Hepatocyte (in vitro differentiated cells): ENCODE measurements around the gene SGCG. TPM values are rescaled to one million over a fixed set of nuclear protein-coding genes. Genes with fewer than 3 reads are reported as not detected.
"Not testable (repeated sequence)": the region's sequence is repeated elsewhere in the genome, so short reads cannot be mapped to it uniquely, and the experiment has no call there.

Experiments
- DNase-seq: peaks from one replicate; pipeline ENCODE4 v3.0.0-alpha.2; 2016; ENCODE audit warnings: low spot score
- H2AFZ ChIP-seq: fragments of 200-600 bp; sonication (generic); 2 replicates; pipeline ENCODE4 v1.6.0; 2016; ENCODE audit warnings: antibody characterized with exemption, mild to moderate bottlenecking
- H3K27ac ChIP-seq: fragments of 200-600 bp; sonication (generic); 2 replicates; pipeline ENCODE4 v1.5.1; 2016; ENCODE audit warnings: mild to moderate bottlenecking
- H3K27me3 ChIP-seq: fragments of 200-600 bp; sonication (generic); 2 replicates; pipeline ENCODE4 v1.6.1; 2016
- H3K36me3 ChIP-seq: fragments of 200-600 bp; sonication (generic); replicated peaks from 2 replicates; pipeline ENCODE4 v1.5.1; 2016; ENCODE audit warnings: low read depth; ENCODE audit not compliant: insufficient read depth
- H3K4me1 ChIP-seq: fragments of 200-600 bp; sonication (generic); 2 replicates; pipeline ENCODE4 v1.5.1; 2016; ENCODE audit warnings: mild to moderate bottlenecking, moderate library complexity; ENCODE audit not compliant: insufficient read depth
- H3K4me2 ChIP-seq: fragments of 200-600 bp; sonication (generic); 2 replicates; pipeline ENCODE4 v1.6.0; 2016
- H3K4me3 ChIP-seq: fragments of 200-600 bp; sonication (generic); 2 replicates; pipeline ENCODE4 v1.5.1; 2016; ENCODE audit warnings: mild to moderate bottlenecking
- H3K79me2 ChIP-seq: fragments of 200-600 bp; sonication (generic); 2 replicates; pipeline ENCODE4 v1.6.0; 2017; ENCODE audit warnings: mild to moderate bottlenecking
- H3K9me2 ChIP-seq: fragments of 200-600 bp; sonication (generic); replicated peaks from 2 replicates; pipeline ENCODE4 v1.6.0; 2017; ENCODE audit warnings: mild to moderate bottlenecking; ENCODE audit not compliant: insufficient read depth
- H3K9me3 ChIP-seq: fragments of 200-600 bp; sonication (generic); 2 replicates; pipeline ENCODE4 v1.5.1; 2016; ENCODE audit warnings: low read depth, mild to moderate bottlenecking
- H4K20me1 ChIP-seq: fragments of 200-600 bp; sonication (generic); 2 replicates; pipeline ENCODE4 v1.6.0; 2016; ENCODE audit warnings: mild to moderate bottlenecking; ENCODE audit not compliant: insufficient read depth, poor library complexity, severe bottlenecking
- CTCF ChIP-seq: fragments of 200-600 bp; sonication (generic); IDR thresholded peaks from 2 replicates; pipeline ENCODE4 v1.5.1; 2016; ENCODE audit warnings: antibody characterized with exemption, mild to moderate bottlenecking; ENCODE audit not compliant: poor library complexity
- EZH2 ChIP-seq: fragments of 200-600 bp; sonication (generic); IDR thresholded peaks from 2 replicates; pipeline ENCODE4 v1.6.1; 2016; ENCODE audit warnings: antibody characterized with exemption, mild to moderate bottlenecking, borderline replicate concordance
- EZH2phosphoT487 ChIP-seq: fragments of 200-600 bp; sonication (generic); IDR thresholded peaks from one replicate; pipeline ENCODE4 v1.6.1; 2018; ENCODE audit warnings: antibody characterized with exemption, mild to moderate bottlenecking, low read depth, moderate library complexity; ENCODE audit not compliant: unreplicated experiment, severe bottlenecking
- WGBS: methylation state at CpG from one replicate; pipeline ENCODE4 v1.1.6; 2016; ENCODE audit warnings: low lambda C conversion rate; ENCODE audit errors: missing lambda C conversion rate; 5-methylcytosine and 5-hydroxymethylcytosine counted together
- polyA plus RNA-seq: library from polyadenylated mRNA; unstranded; fragments of >200 nt; fragmentation: Nextera tagmentation; extraction: Ambion mirVana; gene quantifications from 2 replicates; pipeline ENCODE4 v1.2.1, GENCODE V29; 2016
- total RNA-seq: library from RNA; depleted of rRNA; stranded (reverse); fragments of >200 nt; gene quantifications from 2 replicates; pipeline ENCODE4 v1.2.3, GENCODE V29; 2014

Gene SGCG
- total and polyA plus RNA-seq, 2 experiments from 2014 or later = 2.7 to 3.1 TPM

- TF ChIP-seq EZH2phosphoT487 = no peak
- TF ChIP-seq CTCF = no peak
- TF ChIP-seq EZH2 = no peak
Measured at GRCh38 chr13:23288564-23288963, 107.8 kb downstream of the SGCG start.

GRCh38 chr13:23288995-23289394 is 108.2 kb downstream of the SGCG start:
- Histone ChIP-seq H2AFZ (no peak overlapping the region), H3K27me3 (no peaks in the 10 kb centered on the region), H3K9me2 (no peaks in the 10 kb centered on the region), H3K4me2 (no peak overlapping the region), H3K4me1 (no peaks in the 10 kb centered on the region), H3K27ac (no peak overlapping the region), H3K36me3 (no peaks in the 10 kb centered on the region), H3K4me3 (no peak overlapping the region), H4K20me1 (no peaks in the 10 kb centered on the region), H3K79me2 (no peaks in the 10 kb centered on the region), H3K9me3 (no peaks in the 10 kb centered on the region)
- TF ChIP-seq EZH2phosphoT487 = no peak
- TF ChIP-seq CTCF = no peak
- no peak for TF ChIP-seq EZH2
- 72% methylated on average over 7 of the region's 7 CpGs for WGBS
- DNase-seq = no peak

More at GRCh38 chr13:23288564-23288963, 107.8 kb downstream of the SGCG start:
- Histone ChIP-seq H3K9me2 (no peaks in the 10 kb centered on the region), H3K4me1 (no peaks in the 10 kb centered on the region), H3K4me2 (no peak overlapping the region), H3K27ac (no peak overlapping the region), H3K27me3 (no peaks in the 10 kb centered on the region), H3K79me2 (no peaks in the 10 kb centered on the region), H3K9me3 (no peaks in the 10 kb centered on the region), H3K36me3 (no peaks in the 10 kb centered on the region), H2AFZ (no peak overlapping the region), H4K20me1 (no peaks in the 10 kb centered on the region), H3K4me3 (no peak overlapping the region)
- WGBS = 100% methylated on average over 1 of the region's 1 CpG
- no peak for DNase-seq

GRCh38 chr13:23289917-23290357 is 109.2 kb downstream of the SGCG start:
- Histone ChIP-seq H3K4me3 (no peak overlapping the region), H3K4me1 (no peaks in the 10 kb centered on the region), H3K27me3 (no peaks in the 10 kb centered on the region), H2AFZ (no peak overlapping the region), H3K79me2 (no peaks in the 10 kb centered on the region), H3K36me3 (no peaks in the 10 kb centered on the region), H3K27ac (no peak overlapping the region), H3K9me3 (no peaks in the 10 kb centered on the region), H4K20me1 (no peaks in the 10 kb centered on the region), H3K9me2 (no peaks in the 10 kb centered on the region), H3K4me2 (no peak overlapping the region)
- WGBS = 75% methylated on average over 5 of the region's 5 CpGs
- no peak for TF ChIP-seq CTCF
- no peak for TF ChIP-seq EZH2phosphoT487
- TF ChIP-seq EZH2 = no peak
- DNase-seq = peak; percentile 18

GRCh38 chr13:23292586-23292985 is 111.8 kb downstream of the SGCG start:
- 84% methylated on average over 1 of the region's 1 CpG for WGBS
- Histone ChIP-seq H2AFZ (no peak overlapping the region), H3K36me3 (no peaks in the 10 kb centered on the region), H3K27ac (no peak overlapping the region), H4K20me1 (no peaks in the 10 kb centered on the region), H3K27me3 (no peaks in the 10 kb centered on the region), H3K79me2 (no peaks in the 10 kb centered on the region), H3K9me3 (no peaks in the 10 kb centered on the region), H3K4me3 (no peak overlapping the region), H3K4me1 (no peaks in the 10 kb centered on the region), H3K9me2 (no peaks in the 10 kb centered on the region), H3K4me2 (no peak overlapping the region)
- no peak for TF ChIP-seq EZH2
- no peak for TF ChIP-seq EZH2phosphoT487
- no peak for TF ChIP-seq CTCF
- no peak for DNase-seq

- H3K36me3 ChIP-seq, H3K9me3 ChIP-seq, H3K4me3 ChIP-seq, DNase-seq, H2AFZ ChIP-seq, H3K9me2 ChIP-seq, H3K27ac ChIP-seq, H3K4me1 ChIP-seq, H3K27me3 ChIP-seq, H3K4me2 ChIP-seq, H3K79me2 ChIP-seq, H4K20me1 ChIP-seq: not testable (repeated sequence)
- WGBS = 85% methylated on average over 6 of the region's 6 CpGs
Measured at GRCh38 chr13:23314837-23315236, 134.1 kb downstream of the SGCG start.
